OCI-LY7 (cell line): ENCODE measurements around the gene DNAH17. TPM values are rescaled to one million over a fixed set of nuclear protein-coding genes. Genes with fewer than 3 reads are reported as not detected.

Source experiments
- BruUV-seq: library from RNA; stranded (reverse); fragments of 400-500 nt; replicated peaks from 2 replicates; lab custom pipeline; 2021; lab: Mats Ljungman, UMichigan
- CTCF ChIA-PET: fragments of 300-600 bp; sonication (Branson Sonifier 250); formaldehyde crosslinking; loops from one replicate; lab custom pipeline; 2022; ENCODE audit warnings: antibody characterized with exemption; ENCODE audit not compliant: unreplicated experiment; lab: Charles Lee
- POLR2A ChIA-PET: fragments of 300-600 bp; sonication (Branson Sonifier 250); formaldehyde crosslinking; loops from one replicate; lab custom pipeline; 2022; ENCODE audit warnings: antibody characterized with exemption; lab: Charles Lee
- DNase-seq: peaks from one replicate; pipeline ENCODE4 v3.0.0-alpha.2; 2015; ENCODE audit warnings: low spot score
- H2AFZ ChIP-seq: fragments of 200-600 bp; sonication (generic), shearing (Covaris generic); 2 replicates; pipeline ENCODE4 v1.6.1; 2014; ENCODE audit warnings: mild to moderate bottlenecking, antibody characterized with exemption, low read length, moderate library complexity
- H3K27ac ChIP-seq: fragments of 200-600 bp; sonication (generic); 2 replicates; pipeline ENCODE4 v1.5.1; 2014; ENCODE audit warnings: mixed run types, low read depth, mild to moderate bottlenecking, moderate library complexity, low read length, inconsistent platforms; ENCODE audit not compliant: poor library complexity, severe bottlenecking
- H3K36me3 ChIP-seq: fragments of 200-600 bp; sonication (generic); 2 replicates; pipeline ENCODE4 v1.6.1; 2014; ENCODE audit warnings: mild to moderate bottlenecking, antibody characterized with exemption, low read length, moderate library complexity, mixed read lengths; ENCODE audit not compliant: insufficient read depth
- H3K4me1 ChIP-seq: fragments of 200-600 bp; sonication (generic); 2 replicates; pipeline ENCODE4 v1.5.1; 2014; ENCODE audit warnings: mild to moderate bottlenecking, low read length; ENCODE audit not compliant: insufficient read depth, poor library complexity, severe bottlenecking
- H3K4me2 ChIP-seq: fragments of 200-600 bp; sonication (generic); 2 replicates; pipeline ENCODE4 v1.6.1; 2014; ENCODE audit warnings: mild to moderate bottlenecking, low read length
- H3K4me3 ChIP-seq: fragments of 200-600 bp; sonication (generic); 2 replicates; pipeline ENCODE4 v1.5.1; 2014; ENCODE audit warnings: mild to moderate bottlenecking, low read depth, low read length; ENCODE audit not compliant: poor library complexity, severe bottlenecking
- H3K79me2 ChIP-seq: fragments of 200-600 bp; sonication (generic); 2 replicates; pipeline ENCODE4 v1.6.1; 2016; ENCODE audit warnings: low read depth, mild to moderate bottlenecking, low read length, moderate library complexity, mixed read lengths; ENCODE audit not compliant: insufficient read depth
- H3K9me2 ChIP-seq: fragments of 200-600 bp; sonication (generic); 2 replicates; pipeline ENCODE4 v1.6.1; 2016; ENCODE audit warnings: mild to moderate bottlenecking, low read length, mixed read lengths; ENCODE audit not compliant: insufficient read depth
- H3K9me3 ChIP-seq: fragments of 200-600 bp; sonication (generic); 2 replicates; pipeline ENCODE4 v1.6.1; 2014; ENCODE audit warnings: mild to moderate bottlenecking, mixed run types, low read length, mixed read lengths
- H4K20me1 ChIP-seq: fragments of 200-600 bp; sonication (generic); 2 replicates; pipeline ENCODE4 v1.6.1; 2014; ENCODE audit warnings: mild to moderate bottlenecking, antibody characterized with exemption, low read length, moderate library complexity, mixed read lengths; ENCODE audit not compliant: insufficient read depth
- CTCF ChIP-seq: fragments of 200-600 bp; sonication (generic); conservative IDR thresholded peaks from 2 replicates; pipeline ENCODE4 v1.5.1; 2014; ENCODE audit warnings: mild to moderate bottlenecking, antibody characterized with exemption, low read length, moderate library complexity, mixed read lengths
- EZH2phosphoT487 ChIP-seq: fragments of 200-600 bp; sonication (generic); IDR thresholded peaks from 2 replicates; pipeline ENCODE4 v1.6.1; 2018; ENCODE audit warnings: low read depth, borderline replicate concordance, mild to moderate bottlenecking, mixed run types, antibody characterized with exemption, low read length, moderate library complexity, mixed read lengths
- intact Hi-C: fragments of 100-400 bp; cut with micrococcal nuclease; formaldehyde crosslinking; loops from one replicate; pipeline ENCODE4 v1.10.0; 2022; ENCODE audit not compliant: unreplicated experiment
- total RNA-seq, 2 experiments: library from RNA; depleted of rRNA in 1 of 2; stranded (reverse); fragments of >200 nt in 1 of 2; shearing (Covaris generic) in 1 of 2; gene quantifications; 2 replicates each; pipeline ENCODE4 v1.2.3, GENCODE V29; 2014 to 2022

DNAH17 gene
- total RNA-seq, 2 experiments from 2014 or later: 0.89 to 1.1 TPM

DNA sequence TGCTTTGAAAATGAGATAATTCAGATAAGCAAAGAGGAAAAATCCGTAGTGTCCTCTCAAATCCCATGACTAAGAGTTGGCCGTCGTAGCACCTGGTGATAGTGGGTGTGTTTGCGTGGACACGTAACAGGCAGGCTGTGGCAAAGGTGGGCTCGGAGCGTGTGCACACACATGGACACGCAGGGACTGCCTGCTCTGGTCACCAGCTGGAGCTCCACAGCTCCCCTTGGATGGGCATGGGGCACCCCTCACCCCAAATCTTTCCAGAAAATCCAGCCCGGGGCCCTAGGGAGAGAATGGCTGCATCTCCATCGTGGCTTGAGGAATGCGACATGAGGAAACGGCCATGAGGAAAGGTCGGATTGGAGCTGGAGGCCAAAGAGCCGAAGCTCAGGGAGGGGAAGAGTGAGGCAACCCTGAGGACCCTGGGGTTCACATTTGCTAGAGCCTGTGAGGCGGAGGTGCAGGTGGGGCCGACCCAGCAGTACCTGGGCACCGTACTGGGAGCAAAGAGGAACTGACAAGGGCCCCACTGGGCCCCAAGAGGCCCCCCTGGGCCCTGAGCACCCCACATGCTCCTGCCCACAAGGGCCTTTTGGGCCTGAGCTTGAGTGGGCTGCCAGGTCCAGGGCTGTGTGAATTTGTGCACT, 51.6 kb downstream of the DNAH17 start:
- Histone ChIP-seq H3K9me3 (no peaks in the 10 kb centered on the region), H3K9me2 (no peaks in the 10 kb centered on the region), H3K4me1 (no peaks in the 10 kb centered on the region), H2AFZ (no peak overlapping the region), H3K27ac (no peak overlapping the region), H3K4me3 (no peak overlapping the region), H3K4me2 (no peak overlapping the region), H3K79me2 (no peaks in the 10 kb centered on the region), H4K20me1 (no peaks in the 10 kb centered on the region), H3K36me3 (no peaks in the 10 kb centered on the region)
- TF ChIP-seq CTCF: no peak
- TF ChIP-seq EZH2phosphoT487: no peak
- CTCF ChIA-PET: no interaction called here
- intact Hi-C loops: no loop called here
- BruUV-seq: no TSS peak
- DNase-seq: no peak
- POLR2A ChIA-PET: no interaction called here

GRCh38 chr17:78524870-78525510, 52.2 kb downstream of the DNAH17 start:
- H3K9me3 ChIP-seq: no peaks in the 10 kb centered on the region
- no peak for DNase-seq
- no peak overlapping the region for H3K4me3 ChIP-seq
- H3K9me2 ChIP-seq: no peaks in the 10 kb centered on the region
- no peaks in the 10 kb centered on the region for H3K36me3 ChIP-seq
- no peaks in the 10 kb centered on the region for H3K79me2 ChIP-seq
- intact Hi-C loops: no loop called here
- no peaks in the 10 kb centered on the region for H3K4me1 ChIP-seq
- POLR2A ChIA-PET: no interaction called here
- H4K20me1 ChIP-seq: no peaks in the 10 kb centered on the region
- H3K4me2 ChIP-seq: no peak overlapping the region
- no peak for TF ChIP-seq CTCF
- TF ChIP-seq EZH2phosphoT487: no peak
- no peak overlapping the region for H3K27ac ChIP-seq
- no TSS peak for BruUV-seq
- H2AFZ ChIP-seq: no peak overlapping the region
- CTCF ChIA-PET: no interaction called here
